Medulla oblongata (tissue), 1 donor: ENCODE data around the gene NYAP2.

Experiments
- DNase-seq: peaks from one replicate; pipeline ENCODE4 v3.0.0-alpha.2; 2015; ENCODE audit errors: extremely low spot score

The NYAP2 gene

DNA sequence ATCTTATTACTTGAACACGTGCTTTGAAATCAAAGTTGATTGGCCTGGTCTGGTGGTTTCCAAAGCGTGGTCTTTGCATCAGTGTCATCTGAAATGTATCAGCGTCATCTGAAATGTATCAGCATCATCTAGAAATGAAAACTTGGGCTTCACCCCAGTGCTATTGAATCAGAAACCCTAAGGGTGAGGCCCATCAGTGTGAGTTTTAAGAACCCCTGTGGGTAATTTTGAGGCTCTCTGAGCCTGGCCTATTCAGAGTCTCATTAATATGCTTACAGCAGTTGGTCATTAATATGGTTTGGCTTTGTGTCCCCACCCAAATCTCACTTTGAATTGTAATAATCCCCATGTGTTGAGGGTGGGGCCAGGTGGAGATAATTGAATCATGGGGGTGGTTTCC, 85.2 kb downstream of the NYAP2 start:
- no peak for DNase-seq

DNA sequence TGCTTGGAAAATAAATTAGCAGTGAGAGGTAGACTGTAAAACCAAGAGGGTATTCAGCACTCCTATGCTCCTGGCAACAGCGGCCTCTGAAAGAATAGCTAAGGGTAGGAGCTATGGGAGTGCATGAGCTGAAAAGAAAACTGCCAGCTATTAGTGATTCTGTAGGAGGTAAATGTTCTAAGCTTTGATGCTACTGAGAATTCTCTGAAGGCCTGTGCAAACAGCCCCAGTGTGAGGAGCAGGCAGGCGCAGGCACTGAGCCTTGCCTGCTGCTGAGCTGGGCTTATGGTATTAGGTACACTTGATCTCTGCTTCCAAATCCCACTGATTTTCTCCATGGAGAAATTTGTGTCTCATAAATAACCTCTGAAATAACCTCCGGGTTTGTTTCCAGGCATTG, 86.7 kb downstream of the NYAP2 start:
- no peak for DNase-seq

DNA sequence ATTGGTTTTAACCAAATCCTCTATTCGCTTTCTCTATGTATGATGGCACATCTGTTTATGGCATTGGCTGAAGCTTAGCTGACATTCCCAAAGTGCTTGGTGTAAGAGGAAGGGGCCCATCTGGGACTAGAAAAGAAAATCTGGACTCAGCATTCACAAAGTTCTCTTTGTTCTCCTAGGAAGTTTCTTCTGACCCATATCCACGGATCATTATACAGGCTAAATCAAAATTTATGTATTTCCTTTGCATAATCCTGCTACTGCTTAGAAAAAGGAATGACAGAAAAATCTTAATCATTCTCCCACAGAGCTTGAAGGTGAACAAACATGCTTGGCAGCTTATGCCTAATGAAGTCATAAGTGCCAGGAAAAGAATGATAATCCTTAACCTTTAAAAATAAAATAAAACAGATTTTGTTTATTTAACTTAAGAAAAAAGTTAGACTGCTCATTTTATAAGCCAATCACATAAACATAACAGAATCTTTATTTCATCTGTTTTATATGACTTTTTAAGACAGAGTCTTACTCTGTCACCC, 88.4 kb downstream of the NYAP2 start:
- no peak for DNase-seq

DNA sequence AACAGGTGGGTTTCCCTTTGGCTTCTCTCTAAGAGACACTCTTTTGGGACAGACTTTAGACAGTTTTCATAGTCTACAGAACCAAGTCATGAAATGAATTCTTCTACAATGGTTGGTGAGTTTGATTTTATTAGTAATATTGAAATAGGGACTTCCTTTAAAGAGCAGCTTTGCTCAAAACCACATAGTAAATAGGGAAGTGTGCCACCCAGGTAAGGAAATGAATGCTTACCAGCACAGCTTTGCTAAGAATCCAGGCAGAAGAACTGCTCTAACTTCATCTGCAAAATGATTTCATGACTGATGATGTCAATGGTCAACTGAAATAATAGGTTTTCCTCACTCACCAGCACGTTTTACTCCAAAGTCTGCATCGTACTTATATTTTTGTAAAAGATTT, 89.2 kb downstream of the NYAP2 start:
- no peak for DNase-seq

DNA sequence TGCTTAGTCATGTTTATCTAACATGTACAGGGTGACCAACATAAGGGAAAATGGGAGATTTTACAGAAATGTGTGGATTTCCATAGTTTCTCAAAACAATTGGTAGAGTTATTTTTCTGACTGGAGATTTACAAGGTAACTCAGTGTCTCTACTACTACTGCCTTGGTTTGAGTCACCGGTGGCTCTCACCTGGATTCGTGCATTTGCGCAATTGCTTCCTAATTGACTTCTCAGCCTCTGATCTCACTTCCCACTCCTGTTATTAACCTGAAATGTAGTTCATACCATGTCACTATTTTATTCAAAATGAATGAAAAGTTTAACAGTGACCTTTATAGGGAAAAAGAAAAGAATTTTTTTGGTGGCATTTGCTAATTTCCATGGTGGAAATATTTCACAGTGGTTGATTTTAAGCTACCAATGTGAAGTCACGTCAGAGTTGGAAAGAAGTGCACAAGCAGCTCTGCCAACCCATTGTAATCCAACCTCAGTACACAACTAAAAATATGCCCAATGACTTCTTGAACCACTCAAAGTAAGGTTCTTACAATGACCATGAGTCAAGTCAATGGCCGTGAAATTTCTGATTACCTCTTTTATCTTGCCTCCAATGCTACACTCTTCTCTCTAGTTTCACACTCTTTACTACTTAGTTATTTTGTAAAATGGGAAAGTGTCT, 94.0 kb downstream of the NYAP2 start:
- DNase-seq, result no peak

DNA sequence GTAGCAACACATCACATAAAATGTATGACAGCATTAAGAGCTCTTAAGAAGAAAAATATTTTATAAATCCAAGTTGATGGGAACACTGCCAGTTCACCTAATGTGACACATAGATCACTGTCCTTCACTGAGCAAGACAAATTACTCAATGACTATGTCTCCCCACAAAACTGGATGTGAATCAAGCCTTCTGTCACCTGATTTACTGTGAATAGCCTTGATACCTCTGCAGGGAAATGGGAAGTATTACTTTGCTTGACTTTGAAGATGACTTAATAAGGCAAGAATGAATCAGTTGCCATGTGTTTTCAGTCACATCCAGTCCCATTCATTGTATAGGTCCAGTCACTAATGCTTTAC, 94.6 kb downstream of the NYAP2 start:
- no peak for DNase-seq

DNA sequence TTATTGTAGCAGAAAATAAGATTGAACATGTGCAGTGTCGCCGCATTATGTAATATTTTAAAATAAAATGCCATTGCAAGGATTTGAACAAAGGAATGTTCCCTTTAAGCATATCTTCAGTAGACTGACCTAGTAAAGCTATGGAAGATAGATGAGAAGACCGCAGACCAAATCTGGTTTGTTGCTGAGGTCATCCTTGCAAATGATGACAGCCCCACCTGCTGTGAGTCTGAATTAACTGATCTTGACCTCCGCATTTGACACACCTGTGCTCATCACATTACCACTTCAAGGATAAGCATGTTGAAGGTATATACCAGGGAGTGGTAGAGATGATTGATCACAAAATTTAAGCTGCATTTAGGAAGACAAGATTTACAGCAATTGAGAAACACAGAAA, 96.2 kb downstream of the NYAP2 start:
- DNase-seq, result no peak

DNA sequence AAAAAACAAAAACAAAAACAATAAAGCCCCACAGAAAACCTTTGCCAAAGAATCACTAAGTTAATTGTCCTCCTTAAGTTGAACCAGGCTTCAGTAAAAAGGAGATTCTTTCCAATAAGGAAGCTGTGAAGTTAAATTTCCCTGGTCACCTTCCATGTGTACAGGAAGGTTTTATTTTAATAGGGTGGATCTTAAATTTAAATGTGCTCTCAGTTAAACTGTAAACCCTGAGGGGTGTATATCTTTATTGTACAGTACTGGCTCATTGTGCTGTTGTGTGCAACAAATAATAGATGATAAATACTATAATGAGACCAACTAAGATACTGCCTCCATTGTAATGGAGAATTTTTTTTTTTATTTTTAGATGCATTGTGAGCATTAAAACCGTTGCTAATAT, 97.1 kb downstream of the NYAP2 start:
- DNase-seq, result no peak

DNA sequence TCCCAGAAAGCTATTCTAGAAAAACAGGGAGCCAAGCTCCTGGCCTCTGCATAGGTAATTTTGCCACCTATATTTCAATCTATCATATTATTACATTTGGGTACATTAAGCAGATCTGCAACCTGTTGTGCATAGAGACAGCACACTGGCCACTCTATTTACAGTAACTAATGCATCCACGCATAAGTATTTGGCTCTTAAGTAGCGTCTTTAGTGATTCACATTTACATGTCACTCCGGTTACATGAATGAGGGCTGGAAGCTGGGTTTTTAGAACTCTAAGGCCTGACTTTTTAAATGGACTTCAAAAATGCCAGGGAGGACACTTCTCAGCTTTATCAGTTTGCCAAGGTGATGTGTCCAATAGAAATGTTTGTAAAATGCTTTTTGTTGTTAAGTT, 97.7 kb downstream of the NYAP2 start:
- no peak for DNase-seq

DNA sequence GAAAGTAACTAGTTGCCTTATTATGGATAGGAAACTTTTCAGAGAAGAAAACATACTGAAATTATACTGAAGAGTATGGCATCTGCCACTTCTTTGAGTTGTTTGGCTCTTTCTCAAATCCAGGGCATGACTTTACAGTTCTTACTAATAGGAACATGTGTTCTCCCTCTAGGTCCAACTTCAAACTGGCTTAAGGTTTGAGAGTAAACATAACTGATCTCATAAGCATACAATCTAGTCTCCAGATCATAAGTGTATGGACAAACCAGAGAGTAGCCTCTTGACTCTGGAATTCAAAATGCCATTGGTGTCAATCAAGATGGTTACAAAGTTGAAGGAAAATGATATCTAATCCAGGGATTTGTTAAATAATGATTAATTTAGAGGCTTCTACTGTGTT, 101.5 kb downstream of the NYAP2 start:
- DNase-seq, result no peak

DNA sequence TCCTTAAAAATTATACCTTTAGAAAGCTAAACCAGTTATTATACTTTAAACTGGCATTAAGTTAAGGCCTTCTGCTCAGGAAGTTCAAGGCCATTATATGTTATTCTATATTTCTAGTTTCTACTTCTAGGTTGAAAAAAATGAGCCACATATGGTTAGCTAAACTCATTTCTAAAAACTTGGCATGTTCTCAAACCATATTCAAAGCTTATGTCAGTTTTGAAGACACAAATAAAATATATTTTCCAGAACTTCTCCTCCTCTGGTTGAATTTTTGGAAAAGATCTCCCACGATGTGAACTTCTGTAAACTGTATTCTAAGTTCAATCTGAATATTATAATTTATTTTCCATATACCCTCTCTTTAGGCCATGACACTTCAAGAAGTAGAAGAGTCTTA, 103.5 kb downstream of the NYAP2 start:
- DNase-seq, result no peak

DNA sequence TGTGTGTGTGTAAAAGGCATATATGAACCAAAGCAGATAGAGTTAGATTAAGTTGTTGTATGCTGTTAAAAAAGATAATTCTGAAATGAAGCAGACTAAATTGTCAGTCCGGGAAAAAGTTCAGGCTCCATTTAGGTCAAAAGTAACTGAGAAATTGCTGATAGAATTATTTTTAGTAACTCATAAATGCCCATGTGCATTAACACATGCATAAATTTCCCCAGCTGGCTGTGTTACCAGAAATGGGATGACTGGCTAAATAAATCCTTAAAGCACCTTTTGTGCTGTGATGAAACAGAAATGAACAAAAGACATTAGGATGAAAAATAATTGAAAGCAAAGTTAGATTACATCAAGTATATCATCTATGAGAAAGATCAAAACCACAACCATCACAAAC, 111.3 kb downstream of the NYAP2 start:
- no peak for DNase-seq

DNA sequence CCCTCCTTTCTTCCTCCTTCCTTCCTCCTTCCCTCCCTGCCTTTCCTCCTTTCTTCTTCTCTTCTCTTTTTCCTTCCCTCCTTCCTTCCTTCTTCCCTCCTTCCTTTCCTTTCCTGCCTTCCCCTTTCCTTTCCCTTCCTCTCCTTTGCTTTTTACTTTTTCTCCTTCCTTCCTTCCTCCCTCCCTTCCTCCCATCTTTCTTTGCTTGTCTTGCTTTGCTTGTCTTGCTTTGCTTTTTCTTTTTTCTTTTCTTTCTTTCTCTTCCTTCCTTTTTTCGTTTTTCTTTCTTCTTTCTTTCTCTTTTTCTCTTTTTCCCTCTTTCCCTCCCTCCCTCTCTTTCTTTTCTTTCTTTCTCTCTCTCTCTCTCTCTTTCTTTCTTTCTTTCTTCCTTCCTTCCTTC, 113.0 kb downstream of the NYAP2 start:
- no peak for DNase-seq

DNA sequence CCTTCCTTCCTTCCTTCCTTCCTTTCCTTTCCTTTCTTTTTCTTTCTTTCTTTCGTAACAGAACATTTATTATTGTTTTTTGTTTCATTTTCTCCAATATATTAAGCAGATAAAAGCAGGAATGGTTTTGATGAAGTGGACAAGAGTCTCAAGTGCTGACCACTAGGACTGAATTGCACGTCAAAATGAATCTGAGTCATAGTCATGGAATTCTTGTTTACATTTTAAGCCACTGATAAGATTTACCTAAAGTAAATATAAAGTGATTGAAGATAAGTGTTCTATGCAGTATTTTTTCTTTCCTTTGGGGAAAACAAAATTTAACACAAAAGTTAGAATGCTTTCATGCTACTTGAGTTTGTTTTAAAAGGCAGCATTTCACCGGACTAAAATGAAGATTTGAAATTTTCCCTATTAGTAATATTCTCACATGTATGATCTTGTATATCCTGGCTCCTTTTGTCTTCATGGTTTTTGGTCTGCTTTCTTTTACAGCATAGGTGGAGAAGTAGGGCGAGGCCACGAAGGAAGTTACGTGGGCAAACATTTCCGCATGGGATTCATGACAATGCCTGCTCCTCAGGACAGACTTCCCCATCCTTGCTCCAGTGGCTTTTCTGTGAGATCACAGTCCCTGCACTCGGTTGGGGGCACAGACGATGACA, 113.5 kb downstream of the NYAP2 start:
- DNase-seq, result no peak

DNA sequence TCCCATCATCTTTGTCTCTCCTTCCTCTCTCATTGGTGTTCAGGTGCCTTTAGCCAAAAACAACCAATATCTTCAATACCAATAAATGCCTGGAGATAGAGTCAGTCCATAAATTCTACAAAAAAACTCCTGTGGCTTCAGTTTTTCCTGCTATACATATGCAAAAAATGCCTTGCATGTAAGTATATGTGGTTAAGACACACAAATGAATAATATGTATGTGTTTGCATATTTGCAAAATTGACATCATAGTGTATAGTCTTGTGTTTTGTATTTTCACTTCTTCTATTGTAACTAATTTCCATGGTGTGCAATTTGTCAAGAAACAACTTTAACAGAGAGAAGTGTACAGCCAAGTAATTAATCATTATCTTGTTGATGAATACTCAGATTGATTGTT, 115.5 kb downstream of the NYAP2 start:
- DNase-seq, result no peak

DNA sequence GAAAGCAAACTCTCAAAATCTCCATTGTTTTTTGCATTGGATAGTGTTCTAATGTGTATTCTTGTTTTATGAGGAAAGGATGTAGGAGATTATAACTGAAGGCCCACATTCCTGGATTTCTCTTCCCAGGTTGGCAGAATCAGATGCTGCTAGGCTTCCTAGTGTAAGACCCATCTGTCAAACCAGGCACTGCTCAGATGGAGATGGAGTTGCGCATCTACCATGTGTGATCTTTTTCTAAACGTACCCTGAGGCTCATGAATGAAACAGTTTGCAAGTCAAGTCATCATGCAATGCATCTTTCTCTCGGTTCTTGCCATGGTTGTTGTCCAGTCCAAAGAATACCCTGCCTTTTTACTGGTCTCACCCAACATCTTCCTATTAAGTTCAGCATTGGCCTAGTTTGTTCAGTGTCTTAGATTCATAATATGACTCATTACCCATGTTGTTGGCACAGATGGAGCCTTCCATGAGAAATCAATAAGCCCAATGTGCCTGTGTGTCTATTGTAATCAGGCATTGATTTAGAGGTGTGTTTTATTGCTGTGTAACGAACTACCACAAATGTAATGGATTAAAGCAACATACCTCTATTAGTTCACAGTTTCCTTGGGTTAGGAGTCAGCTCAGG, 127.4 kb downstream of the NYAP2 start:
- DNase-seq, result no peak

DNA sequence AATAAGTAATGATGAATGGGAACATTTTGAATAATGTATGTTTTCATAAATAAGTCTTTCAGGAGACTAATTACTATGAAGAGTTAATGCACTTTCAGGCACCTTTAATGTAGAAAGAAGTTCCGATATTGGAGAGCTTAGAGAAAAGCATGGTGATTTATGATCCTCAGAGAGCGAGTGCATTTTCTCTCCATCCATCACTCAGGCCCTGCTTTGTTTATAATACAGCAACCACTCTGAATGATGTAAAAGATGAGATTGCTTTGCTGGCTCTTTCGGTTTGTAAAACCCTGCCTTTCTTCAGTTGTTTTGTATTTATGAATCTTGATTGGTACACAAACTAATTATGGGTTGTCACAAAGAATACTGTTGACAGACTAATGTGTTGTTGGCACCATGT, 132.0 kb downstream of the NYAP2 start:
- DNase-seq, result no peak

DNA sequence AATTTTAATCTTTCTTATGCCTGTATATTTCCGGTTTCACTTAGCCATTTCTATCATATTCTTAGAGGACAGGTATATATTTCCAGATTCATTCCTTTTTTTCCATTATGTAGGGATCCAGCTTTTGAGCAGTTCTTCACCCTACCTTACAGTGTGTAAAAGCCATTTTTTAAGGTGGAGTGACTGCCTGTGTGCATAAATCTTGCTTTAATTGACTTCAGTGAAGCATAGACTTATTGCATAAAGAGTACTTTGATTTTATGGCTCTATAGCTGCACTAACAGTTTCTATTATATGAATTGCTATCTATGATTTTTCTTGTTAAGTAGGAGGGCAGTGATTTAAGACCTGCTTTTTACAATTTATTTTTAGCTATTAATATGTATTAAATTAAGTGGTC, 132.6 kb downstream of the NYAP2 start:
- DNase-seq, result no peak

DNA sequence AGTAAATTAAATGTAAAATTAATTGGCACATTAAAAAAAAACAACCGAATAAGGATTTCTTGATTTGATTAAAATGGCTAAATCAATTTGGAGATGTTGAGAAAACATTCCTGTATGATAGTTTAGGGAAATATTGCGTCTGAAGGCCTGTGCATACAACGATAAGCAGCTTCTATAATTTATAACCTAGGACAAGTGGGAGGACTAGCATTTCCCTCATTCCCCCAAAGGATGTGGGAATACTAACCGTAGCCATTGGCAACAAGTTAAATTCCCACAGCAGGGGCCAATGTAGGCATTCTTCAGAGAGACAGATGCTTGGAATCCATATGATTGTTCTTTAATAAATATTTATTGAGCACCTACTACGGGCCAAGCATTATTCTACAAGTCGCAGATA, 134.5 kb downstream of the NYAP2 start:
- no peak for DNase-seq

DNA sequence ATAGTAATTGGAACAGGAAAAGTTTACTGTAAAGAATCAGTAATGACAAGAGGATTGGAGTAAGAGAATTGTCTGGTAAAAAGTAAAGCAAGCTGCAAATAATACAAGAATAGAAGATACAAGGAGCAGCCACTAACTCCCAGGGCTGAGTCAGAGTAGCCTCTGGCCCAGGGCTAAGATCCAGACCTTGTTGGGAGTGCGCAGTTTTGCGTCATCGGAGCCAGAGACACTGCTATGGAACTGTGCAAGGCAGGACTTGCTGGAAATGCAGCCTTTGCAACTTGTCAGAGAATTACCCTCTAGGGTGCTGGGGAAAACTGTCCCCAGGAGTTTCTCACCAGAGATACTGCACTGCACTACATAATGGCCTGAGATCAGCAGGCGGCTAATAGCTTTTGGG, 135.2 kb downstream of the NYAP2 start:
- no peak for DNase-seq

DNA sequence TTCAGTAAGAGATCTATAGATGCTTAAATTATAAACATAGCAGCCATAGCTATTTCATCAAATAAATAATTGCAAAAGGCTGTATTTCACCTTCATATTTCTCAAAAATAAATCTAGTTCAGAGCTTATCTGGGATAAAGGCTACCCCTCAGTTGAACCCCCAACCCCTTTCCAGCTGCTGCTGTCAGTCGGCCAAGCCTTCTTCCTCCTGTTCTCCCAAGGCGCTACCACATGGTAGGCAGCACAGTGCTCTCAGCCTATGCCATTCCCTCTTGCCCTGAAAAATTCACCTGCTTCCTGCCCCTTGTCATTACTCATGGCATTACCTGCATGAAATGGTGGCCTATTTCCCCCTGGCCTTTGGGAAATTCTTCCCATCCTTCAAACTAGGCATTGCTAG, 136.5 kb downstream of the NYAP2 start:
- no peak for DNase-seq

DNA sequence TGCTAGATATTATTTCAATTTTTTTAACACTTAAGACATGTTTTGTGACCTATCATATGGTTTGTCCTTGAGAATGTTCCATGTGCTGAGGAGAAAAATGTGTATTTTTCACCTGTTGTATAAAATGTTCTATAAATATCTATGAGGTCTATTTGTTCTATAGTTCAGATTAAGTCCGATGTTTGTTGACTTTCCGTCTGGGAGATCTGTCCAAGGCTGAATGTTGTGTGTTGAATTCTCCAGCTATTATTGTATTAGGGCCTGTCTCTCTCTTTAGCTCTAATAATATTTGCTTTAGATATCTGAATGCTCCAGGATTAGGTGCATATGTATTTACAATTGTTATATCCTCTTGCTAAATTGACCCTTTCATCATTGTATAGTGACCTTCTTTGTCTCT, 144.1 kb downstream of the NYAP2 start:
- no peak for DNase-seq

DNA sequence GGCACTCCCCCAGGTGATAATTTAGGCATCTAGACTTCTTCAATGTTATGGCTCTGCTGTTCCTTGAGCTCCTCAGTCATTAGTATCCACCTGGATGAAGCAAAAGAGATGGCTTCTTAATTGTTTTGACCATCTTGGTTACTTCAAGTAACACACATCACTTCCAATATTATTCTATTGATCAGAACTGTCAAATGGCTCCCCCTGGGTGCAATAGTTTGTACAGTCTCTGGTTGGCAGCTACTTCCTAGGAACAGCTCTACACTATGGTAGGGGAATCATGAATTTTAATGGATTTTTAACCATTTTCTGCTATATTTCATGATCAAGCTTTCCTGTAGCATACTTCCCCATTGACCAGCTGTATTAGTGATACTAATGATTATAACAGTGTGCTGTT, 157.0 kb downstream of the NYAP2 start:
- DNase-seq, result no peak
